ENCODE measurements around the gene DKKL1. TPM values are rescaled to one million over a fixed set of nuclear protein-coding genes. Genes with fewer than 3 reads are reported as not detected.
"Not testable (repeated sequence)": the region's sequence is repeated elsewhere in the genome, so short reads cannot be mapped to it uniquely, and the experiment has no call there.

Gene DKKL1
- not detected for total RNA-seq

GRCh38 chr19:49363268-49364082 is at the start of gene DKKL1:
Gene DKKL1, plus strand, starts transcription at chr19:49363877. Its CDS starts 122 bp downstream, at chr19:49363999.
- POLR2A ChIA-PET, result interaction anchor here (0.5 kb wide), 1 partner anchor 176 kb away, joined by 11 read pairs; no protein-coding TSS in a partner anchor
- CTCF ChIA-PET, result interaction anchor here (0.7 kb wide), 2 partner anchors 65 to 383 kb away, joined by 3 read pairs; no protein-coding TSS in a partner anchor

- POLR2A ChIA-PET, result no interaction called here
Observed at GRCh38 chr19:49315111-49315510, 48.6 kb upstream of the DKKL1 start.

GRCh38 chr19:49316284-49316683 is 47.4 kb upstream of the DKKL1 start:
- ChIA-PET POLR2A (no interaction called here), CTCF (interaction anchor here (0.6 kb wide), 1 partner anchor 129 kb away, joined by 3 read pairs; no protein-coding TSS in a partner anchor)

More at GRCh38 chr19:49315111-49315510, 48.6 kb upstream of the DKKL1 start:
- CTCF ChIA-PET, result interaction anchor here (1.0 kb wide), 1 partner anchor 182 kb away, joined by 3 read pairs; no protein-coding TSS in a partner anchor

DNA sequence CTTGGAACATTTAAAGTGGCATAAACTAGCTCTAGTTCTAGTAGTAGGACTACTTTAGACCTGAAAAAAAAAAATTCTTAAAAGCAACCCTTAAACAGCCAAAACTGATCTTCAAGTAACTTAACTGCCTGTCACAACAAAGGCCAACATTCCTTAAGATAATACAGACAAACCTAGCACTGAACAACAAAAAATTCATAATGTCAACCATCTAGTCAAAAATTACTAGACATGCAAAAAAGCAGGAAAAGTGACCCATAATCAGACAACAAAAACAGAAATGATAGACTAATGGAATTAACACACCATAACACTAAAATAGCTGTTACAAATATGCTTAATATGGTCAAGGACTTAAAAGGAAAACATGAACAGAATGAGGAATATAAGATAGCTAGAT is 45.4 kb upstream of the DKKL1 start:
- ChIA-PET POLR2A (no interaction called here), CTCF (interaction anchor here (0.7 to 1.6 kb wide), 4 partner anchors 13 to 505 kb away, joined by 3 to 4 read pairs (median 4); no protein-coding TSS in a partner anchor)

DNA sequence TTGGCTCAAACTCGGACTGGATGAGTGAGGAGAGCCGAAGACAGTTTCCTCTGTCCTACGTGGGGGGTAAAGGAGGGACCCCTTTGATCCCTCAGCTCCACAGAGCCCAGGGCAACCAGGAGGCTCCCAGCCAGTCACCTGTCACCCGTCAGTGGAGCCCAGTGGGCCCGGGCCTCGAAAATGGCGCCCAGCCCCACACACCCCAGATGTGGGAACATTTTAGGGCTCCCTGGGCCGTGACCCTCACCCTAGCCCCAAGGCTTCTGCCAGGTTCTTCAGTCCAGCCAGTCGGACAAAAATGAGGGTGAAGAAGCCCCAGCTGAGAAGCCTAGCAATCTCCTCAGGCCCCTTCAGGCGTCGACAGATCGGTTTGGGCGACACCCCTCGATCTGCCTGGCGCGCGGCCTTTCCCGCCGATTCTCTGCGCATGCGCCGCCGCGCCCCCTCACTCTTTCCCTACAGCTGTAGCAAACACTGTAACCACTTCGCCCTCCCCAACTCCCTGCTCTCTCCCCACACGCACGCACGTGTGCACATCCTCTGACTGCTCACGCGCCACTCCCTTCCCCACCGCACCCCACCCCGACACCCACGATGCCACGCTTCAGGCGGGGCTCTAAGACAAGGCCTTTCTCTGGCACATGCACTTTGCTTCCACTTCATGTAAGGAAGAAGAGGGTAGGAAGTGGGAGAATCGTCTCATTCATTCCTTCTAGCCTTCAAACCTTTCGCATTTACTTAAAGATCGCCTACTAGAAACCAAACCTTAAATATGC is 38.7 kb upstream of the DKKL1 start, which contains the start of gene SLC6A16:
Gene SLC6A16, minus strand, starts transcription at position 391 of the 776 bp plus-strand sequence. CDS start 13,844 bp downstream, outside the sequence.
- ChIA-PET POLR2A (no interaction called here), CTCF (interaction anchor here (1.2 to 1.4 kb wide), 2 partner anchors 23 to 24 kb away, joined by 3 to 4 read pairs; no protein-coding TSS in a partner anchor)

DNA sequence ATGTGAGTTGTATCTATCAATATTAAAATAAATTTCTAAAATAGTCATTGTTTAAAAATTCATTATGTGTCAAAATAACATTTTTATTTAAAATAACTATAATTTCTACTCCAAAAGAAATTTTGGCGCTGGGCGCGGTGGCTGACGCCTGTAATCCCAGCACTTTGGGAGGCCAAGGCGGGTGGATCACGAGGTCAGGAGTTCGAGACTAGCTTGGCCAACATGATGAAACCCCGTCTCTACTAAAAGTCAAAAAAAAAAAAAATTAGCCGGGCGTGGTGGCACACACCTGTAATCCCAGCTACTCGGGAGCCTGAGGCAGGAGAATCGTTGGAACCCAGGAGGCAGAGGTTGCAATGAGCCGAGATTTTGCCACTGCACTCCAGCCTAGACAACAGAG is 37.9 kb upstream of the DKKL1 start:
- CTCF ChIA-PET, result interaction anchor here (0.6 kb wide), 1 partner anchor 480 kb away, joined by 5 read pairs; no protein-coding TSS in a partner anchor
- POLR2A ChIA-PET, result not testable (repeated sequence)

DNA sequence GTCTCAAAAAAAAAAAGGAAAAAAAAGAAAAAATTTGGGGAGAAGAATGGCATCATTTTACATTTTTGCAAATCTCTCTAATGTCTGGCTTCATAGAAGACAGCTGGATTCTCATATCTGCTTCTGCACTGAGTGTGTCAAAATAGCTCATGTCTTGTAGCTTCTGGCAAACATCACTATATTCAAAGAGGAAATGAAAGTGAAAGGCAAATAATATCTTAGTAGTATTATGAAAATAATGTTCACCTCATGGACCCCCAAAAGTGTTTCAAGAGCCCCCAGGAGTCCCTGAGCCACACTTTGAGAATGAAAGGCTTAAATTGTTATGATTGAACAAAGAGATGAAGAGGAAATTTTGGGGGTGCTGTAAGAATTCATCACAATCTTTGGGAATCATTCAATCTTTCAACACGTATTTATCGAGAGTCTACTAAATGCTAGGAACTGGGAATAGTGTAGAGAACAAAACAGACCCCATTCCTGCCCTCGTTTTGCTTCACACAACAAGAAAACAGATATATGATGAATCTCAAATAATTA is 37.4 kb upstream of the DKKL1 start:
- CTCF ChIA-PET, result interaction anchor here (0.6 to 2.7 kb wide), 2 partner anchors 14 to 481 kb away, joined by 5 to 8 read pairs; no protein-coding TSS in a partner anchor

GRCh38 chr19:49327878-49328544 is 35.7 kb upstream of the DKKL1 start:
- CTCF ChIA-PET, result interaction anchor here (0.8 to 2.7 kb wide), 5 partner anchors 8 to 82 kb away, joined by 3 to 8 read pairs (median 4); no protein-coding TSS in a partner anchor
- POLR2A ChIA-PET, result no interaction called here

More for the DNA sequence above, 37.4 kb upstream of the DKKL1 start:
- POLR2A ChIA-PET, result no interaction called here

- ChIA-PET CTCF (interaction anchor here (1.7 to 2.7 kb wide), 2 partner anchors 17 to 82 kb away, joined by 5 to 8 read pairs; no protein-coding TSS in a partner anchor), POLR2A (no interaction called here)
Observed at GRCh38 chr19:49328741-49329140, 34.9 kb upstream of the DKKL1 start.

GRCh38 chr19:49331187-49331586 is 32.5 kb upstream of the DKKL1 start:
- ChIA-PET CTCF (interaction anchor here (0.5 to 1.4 kb wide), 3 partner anchors 13 to 93 kb away, joined by 3 to 4 read pairs (median 3); no protein-coding TSS in a partner anchor), POLR2A (interaction anchor here (0.5 kb wide), 1 partner anchor 18 kb away, joined by 5 read pairs; no protein-coding TSS in a partner anchor)

DNA sequence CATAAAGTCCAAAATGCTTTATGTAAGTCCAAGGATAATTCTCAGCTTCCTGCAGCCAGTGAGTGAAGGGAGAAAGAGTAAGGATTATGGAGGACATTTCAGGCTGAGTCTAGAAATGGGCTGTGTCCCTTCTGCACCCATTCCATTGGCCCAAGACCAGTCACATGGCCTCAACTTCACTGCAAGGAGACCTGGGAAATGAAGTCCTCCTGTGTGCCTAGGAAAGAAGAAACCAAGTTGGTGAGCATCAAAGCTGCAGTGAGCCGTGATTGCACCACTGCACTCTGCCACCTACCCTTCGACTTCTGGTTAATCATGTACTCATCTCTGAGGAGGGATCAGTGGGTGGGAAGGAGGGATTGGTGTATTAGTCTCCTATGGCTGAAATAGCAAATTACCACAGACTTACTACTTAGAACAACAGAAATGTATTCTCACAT is 32.0 kb upstream of the DKKL1 start:
- ChIA-PET CTCF (interaction anchor here (0.5 to 1.4 kb wide), 2 partner anchors 13 to 31 kb away, joined by 3 read pairs; no protein-coding TSS in a partner anchor), POLR2A (no interaction called here)

- POLR2A ChIA-PET, result not testable (repeated sequence)
- CTCF ChIA-PET, result interaction anchor here (1.1 kb wide), 1 partner anchor 140 kb away, joined by 3 read pairs; no protein-coding TSS in a partner anchor
Observed at GRCh38 chr19:49332691-49333417, 30.8 kb upstream of the DKKL1 start.

DNA sequence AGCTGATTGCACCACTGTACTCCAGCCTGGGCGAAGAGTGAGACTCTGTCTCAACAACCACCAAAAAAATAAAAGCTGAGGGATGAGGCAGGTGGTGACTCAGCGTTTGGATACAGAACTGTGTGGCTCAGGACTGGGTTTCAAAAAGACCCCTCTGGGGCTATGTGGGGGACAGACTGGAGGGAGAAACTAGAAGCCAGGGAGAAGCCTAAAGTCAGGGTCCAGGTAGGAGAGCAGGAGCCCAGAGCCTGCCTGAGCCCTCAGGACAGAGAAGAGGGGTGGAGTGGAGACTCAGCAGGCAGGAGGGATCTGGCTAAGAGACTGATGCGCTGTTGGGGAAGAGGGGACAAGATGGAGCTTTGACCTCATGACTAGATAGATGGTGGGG is 30.3 kb upstream of the DKKL1 start:
- POLR2A ChIA-PET, result no interaction called here
- CTCF ChIA-PET, result interaction anchor here (1.3 kb wide), 1 partner anchor 107 kb away, joined by 5 read pairs; no protein-coding TSS in a partner anchor

- ChIA-PET POLR2A (no interaction called here), CTCF (interaction anchor here (1.3 kb wide), 1 partner anchor 108 kb away, joined by 5 read pairs; no protein-coding TSS in a partner anchor)
Observed at GRCh38 chr19:49333811-49334288, 29.8 kb upstream of the DKKL1 start.

GRCh38 chr19:49335071-49335783 is 28.4 kb upstream of the DKKL1 start, which contains the start of gene CD37:
Gene CD37, plus strand, starts transcription at chr19:49335406. Its CDS starts 135 bp downstream, at chr19:49335541.
- ChIA-PET POLR2A (interaction anchor here (0.6 kb wide), 3 partner anchors 42 to 432 kb away, joined by 3 to 6 read pairs (median 4); partner anchors contain the start of gene AP2A1), CTCF (no interaction called here)

GRCh38 chr19:49335784-49336481 is 27.7 kb upstream of the DKKL1 start:
- CTCF ChIA-PET, result interaction anchor here (0.9 kb wide), 1 partner anchor 8 kb away, joined by 3 read pairs; no protein-coding TSS in a partner anchor
- POLR2A ChIA-PET, result interaction anchor here (0.6 kb wide), 1 partner anchor 43 kb away, joined by 3 read pairs; no protein-coding TSS in a partner anchor

Measured in activated CD8-positive, alpha-beta memory T cell treated with anti-CD3 and anti-CD28 coated beads for 36 hours (primary cell).